H1 (cell line): ENCODE results near the gene CD300A. TPM values are rescaled to one million over a fixed set of nuclear protein-coding genes. Genes with fewer than 3 reads are reported as not detected.

Experiments
- JUN ChIP-seq: IDR thresholded peaks from 2 replicates; pipeline ENCODE4 v1.6.1; 2011; ENCODE audit warnings: low read depth, mild to moderate bottlenecking, improper control_type of control experiment, low read length
- POLR2AphosphoS5 ChIP-seq: IDR thresholded peaks from 2 replicates; pipeline ENCODE4 v1.6.1; 2011; ENCODE audit warnings: low read depth, low read length
- SP2 ChIP-seq: IDR thresholded peaks from 2 replicates; pipeline ENCODE4 v1.6.1; 2012; ENCODE audit warnings: mild to moderate bottlenecking, low read length, inconsistent platforms
- TAF7 ChIP-seq: optimal IDR thresholded peaks from 2 replicates; pipeline ENCODE3; 2011; ENCODE audit warnings: low read depth, mild to moderate bottlenecking, inconsistent platforms, low read length, moderate library complexity, borderline replicate concordance
- YY1 ChIP-seq: IDR thresholded peaks from 2 replicates; pipeline ENCODE4 v1.6.1; 2011; ENCODE audit warnings: low read depth, mild to moderate bottlenecking, low read length
- polyA plus RNA-seq, 7 experiments: library from polyadenylated mRNA; depleted of rRNA in 3 of 7; stranded (reverse) in 5 of 7; unstranded in 2 of 7; fragments of >200 nt in 5 of 7; fragments of 200-250 nt in 2 of 7; gene quantifications; 1 replicate in 5 of 7; 2 replicates in 1 of 7; 4 replicates in 1 of 7; pipeline versions ENCODE4 v1.2.1 to v1.2.3, GENCODE V29; 2011 to 2013; ENCODE audit warnings: missing spikeins in 2 of 7, mixed read lengths in 2 of 7
- total RNA-seq: library from RNA; stranded (reverse); fragmentation: NEBNext Ultra II Directional; extraction: Animal tissue kit (Norgen Biotek cat#: 25700); gene quantifications from 2 replicates; pipeline ENCODE4 v1.2.1, GENCODE V29; 2021
- TF ChIP-seq, protein P1 (sequence below): fragments of 300-600 bp; sonication (generic); IDR thresholded peaks from 2 replicates; pipeline ENCODE4 v1.7.1; 2012; ENCODE audit warnings: low read length, moderate library complexity, mild to moderate bottlenecking, inconsistent platforms; ENCODE audit not compliant: insufficient replicate concordance

The CD300A gene
- total and polyA plus RNA-seq, 2 of the 8 experiments (the other 6 are each of a cell fraction or from before 2014, with no cell fraction given): 0.52 to 1.3 TPM

DNA sequence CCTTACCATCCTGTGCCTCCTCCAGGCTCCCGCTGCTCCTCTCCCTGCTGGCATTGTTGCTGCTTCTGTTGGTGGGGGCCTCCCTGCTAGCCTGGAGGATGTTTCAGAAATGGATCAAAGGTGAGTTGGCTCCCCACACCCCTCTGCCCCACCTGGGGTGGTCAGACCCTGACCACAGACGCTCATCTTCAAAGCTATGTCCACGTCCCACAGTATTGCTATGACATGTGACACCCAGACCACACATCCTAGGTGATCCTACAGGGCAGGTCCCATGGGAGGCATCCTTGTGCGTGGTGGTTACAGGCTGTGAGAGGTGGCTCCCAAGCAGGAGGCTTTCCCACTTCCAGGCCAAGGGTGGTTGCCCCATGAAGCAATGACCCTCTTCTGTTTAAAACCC, 11.0 kb downstream of the CD300A start (continued):
- TF ChIP-seq, protein P1, sequence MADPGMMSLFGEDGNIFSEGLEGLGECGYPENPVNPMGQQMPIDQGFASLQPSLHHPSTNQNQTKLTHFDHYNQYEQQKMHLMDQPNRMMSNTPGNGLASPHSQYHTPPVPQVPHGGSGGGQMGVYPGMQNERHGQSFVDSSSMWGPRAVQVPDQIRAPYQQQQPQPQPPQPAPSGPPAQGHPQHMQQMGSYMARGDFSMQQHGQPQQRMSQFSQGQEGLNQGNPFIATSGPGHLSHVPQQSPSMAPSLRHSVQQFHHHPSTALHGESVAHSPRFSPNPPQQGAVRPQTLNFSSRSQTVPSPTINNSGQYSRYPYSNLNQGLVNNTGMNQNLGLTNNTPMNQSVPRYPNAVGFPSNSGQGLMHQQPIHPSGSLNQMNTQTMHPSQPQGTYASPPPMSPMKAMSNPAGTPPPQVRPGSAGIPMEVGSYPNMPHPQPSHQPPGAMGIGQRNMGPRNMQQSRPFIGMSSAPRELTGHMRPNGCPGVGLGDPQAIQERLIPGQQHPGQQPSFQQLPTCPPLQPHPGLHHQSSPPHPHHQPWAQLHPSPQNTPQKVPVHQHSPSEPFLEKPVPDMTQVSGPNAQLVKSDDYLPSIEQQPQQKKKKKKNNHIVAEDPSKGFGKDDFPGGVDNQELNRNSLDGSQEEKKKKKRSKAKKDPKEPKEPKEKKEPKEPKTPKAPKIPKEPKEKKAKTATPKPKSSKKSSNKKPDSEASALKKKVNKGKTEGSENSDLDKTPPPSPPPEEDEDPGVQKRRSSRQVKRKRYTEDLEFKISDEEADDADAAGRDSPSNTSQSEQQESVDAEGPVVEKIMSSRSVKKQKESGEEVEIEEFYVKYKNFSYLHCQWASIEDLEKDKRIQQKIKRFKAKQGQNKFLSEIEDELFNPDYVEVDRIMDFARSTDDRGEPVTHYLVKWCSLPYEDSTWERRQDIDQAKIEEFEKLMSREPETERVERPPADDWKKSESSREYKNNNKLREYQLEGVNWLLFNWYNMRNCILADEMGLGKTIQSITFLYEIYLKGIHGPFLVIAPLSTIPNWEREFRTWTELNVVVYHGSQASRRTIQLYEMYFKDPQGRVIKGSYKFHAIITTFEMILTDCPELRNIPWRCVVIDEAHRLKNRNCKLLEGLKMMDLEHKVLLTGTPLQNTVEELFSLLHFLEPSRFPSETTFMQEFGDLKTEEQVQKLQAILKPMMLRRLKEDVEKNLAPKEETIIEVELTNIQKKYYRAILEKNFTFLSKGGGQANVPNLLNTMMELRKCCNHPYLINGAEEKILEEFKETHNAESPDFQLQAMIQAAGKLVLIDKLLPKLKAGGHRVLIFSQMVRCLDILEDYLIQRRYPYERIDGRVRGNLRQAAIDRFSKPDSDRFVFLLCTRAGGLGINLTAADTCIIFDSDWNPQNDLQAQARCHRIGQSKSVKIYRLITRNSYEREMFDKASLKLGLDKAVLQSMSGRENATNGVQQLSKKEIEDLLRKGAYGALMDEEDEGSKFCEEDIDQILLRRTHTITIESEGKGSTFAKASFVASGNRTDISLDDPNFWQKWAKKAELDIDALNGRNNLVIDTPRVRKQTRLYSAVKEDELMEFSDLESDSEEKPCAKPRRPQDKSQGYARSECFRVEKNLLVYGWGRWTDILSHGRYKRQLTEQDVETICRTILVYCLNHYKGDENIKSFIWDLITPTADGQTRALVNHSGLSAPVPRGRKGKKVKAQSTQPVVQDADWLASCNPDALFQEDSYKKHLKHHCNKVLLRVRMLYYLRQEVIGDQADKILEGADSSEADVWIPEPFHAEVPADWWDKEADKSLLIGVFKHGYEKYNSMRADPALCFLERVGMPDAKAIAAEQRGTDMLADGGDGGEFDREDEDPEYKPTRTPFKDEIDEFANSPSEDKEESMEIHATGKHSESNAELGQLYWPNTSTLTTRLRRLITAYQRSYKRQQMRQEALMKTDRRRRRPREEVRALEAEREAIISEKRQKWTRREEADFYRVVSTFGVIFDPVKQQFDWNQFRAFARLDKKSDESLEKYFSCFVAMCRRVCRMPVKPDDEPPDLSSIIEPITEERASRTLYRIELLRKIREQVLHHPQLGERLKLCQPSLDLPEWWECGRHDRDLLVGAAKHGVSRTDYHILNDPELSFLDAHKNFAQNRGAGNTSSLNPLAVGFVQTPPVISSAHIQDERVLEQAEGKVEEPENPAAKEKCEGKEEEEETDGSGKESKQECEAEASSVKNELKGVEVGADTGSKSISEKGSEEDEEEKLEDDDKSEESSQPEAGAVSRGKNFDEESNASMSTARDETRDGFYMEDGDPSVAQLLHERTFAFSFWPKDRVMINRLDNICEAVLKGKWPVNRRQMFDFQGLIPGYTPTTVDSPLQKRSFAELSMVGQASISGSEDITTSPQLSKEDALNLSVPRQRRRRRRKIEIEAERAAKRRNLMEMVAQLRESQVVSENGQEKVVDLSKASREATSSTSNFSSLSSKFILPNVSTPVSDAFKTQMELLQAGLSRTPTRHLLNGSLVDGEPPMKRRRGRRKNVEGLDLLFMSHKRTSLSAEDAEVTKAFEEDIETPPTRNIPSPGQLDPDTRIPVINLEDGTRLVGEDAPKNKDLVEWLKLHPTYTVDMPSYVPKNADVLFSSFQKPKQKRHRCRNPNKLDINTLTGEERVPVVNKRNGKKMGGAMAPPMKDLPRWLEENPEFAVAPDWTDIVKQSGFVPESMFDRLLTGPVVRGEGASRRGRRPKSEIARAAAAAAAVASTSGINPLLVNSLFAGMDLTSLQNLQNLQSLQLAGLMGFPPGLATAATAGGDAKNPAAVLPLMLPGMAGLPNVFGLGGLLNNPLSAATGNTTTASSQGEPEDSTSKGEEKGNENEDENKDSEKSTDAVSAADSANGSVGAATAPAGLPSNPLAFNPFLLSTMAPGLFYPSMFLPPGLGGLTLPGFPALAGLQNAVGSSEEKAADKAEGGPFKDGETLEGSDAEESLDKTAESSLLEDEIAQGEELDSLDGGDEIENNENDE: no peak
- TF ChIP-seq SP2: no peak
- no peak for TF ChIP-seq JUN
- no peak for TF ChIP-seq POLR2AphosphoS5
- no peak for TF ChIP-seq YY1
- TF ChIP-seq TAF7: no peak
- TF ChIP-seq, all 59 proteins: peak for 0
